Germinal center (tissue), 1 donor: ENCODE measurements around the gene CLDN22.

Experiments used
- DNase-seq: peaks from one replicate; pipeline ENCODE4 v3.0.0; 2012; ENCODE audit warnings: mixed read lengths, low spot score

Gene CLDN22

GRCh38 chr4:183272384-183272783 lies 47.7 kb downstream of the CLDN22 start:
- no peak for DNase-seq

DNA sequence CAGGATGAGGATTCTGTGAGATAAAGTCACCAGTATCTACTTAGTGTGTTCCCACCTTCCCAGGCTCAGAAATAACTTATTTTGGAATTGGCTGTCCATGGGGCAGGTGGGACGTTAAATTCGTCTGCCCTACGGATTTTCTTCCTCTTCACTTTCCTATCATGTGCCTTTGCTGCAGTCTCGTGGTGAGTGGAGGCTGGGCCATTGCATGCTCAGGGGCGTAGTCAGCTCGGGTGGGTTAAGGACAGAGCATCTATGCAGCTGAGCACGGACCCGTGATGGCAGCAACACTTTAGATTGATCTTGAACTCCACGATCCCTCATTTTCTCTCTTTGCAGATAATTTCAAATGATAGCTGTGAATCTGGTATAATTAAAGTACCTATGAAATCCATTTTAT lies 51.5 kb downstream of the CLDN22 start:
- DNase-seq, result no peak
